ENCODE measurements around the gene AGPAT4.

Gene AGPAT4

GRCh38 chr6:161242779-161243693, 30.8 kb downstream of the AGPAT4 start:
- peak; percentile 94 for DNase-seq
- Histone ChIP-seq H3K56ac (ENCODE audit: low read length) (peak overlapping the region; percentile 43), H2BK120ac (ENCODE audit: low read depth, low read length) (no peak overlapping the region), H3K9ac (ENCODE audit: low read length) (no peak overlapping the region), H3K4me1 (ENCODE audit: control insufficient read depth, low read depth, low read length) (peaks cover 13% of the 10 kb centered on the region), H3K27me3 (ENCODE audit: insufficient read depth, low read length, poor library complexity) (no peaks in the 10 kb centered on the region), H3K79me1 (ENCODE audit: low read length) (peaks cover 38% of the 10 kb centered on the region), H4K5ac (ENCODE audit: low read length) (no peak overlapping the region), H3K36me3 (ENCODE audit: control insufficient read depth, insufficient read depth, low read length) (no peaks in the 10 kb centered on the region), H3K18ac (ENCODE audit: low read length) (no peak overlapping the region), H2BK15ac (replicated peaks; ENCODE audit: low read depth) (no peak overlapping the region), H2AK5ac (ENCODE audit: low read length) (no peak overlapping the region), H3K4ac (ENCODE audit: low read depth, low read length) (no peak overlapping the region), H3K79me2 (ENCODE audit: control insufficient read depth, insufficient read depth, low read length) (peaks cover 48% of the 10 kb centered on the region), H3K4me2 (ENCODE audit: low read length) (no peak overlapping the region), H3K4me3 (ENCODE audit: low read length) (no peak overlapping the region), H3K27ac (ENCODE audit: low read depth, low read length) (no peak overlapping the region), H3K23ac (ENCODE audit: low read length) (no peak overlapping the region), H4K8ac (ENCODE audit: low read depth, low read length) (no peak overlapping the region), H2BK5ac (ENCODE audit: low read length) (no peak overlapping the region)
- WGBS (ENCODE audit: extremely low coverage, insufficient coverage, low lambda C conversion rate), result no CpG with 5 or more reads among the region's 28 CpGs

DNA sequence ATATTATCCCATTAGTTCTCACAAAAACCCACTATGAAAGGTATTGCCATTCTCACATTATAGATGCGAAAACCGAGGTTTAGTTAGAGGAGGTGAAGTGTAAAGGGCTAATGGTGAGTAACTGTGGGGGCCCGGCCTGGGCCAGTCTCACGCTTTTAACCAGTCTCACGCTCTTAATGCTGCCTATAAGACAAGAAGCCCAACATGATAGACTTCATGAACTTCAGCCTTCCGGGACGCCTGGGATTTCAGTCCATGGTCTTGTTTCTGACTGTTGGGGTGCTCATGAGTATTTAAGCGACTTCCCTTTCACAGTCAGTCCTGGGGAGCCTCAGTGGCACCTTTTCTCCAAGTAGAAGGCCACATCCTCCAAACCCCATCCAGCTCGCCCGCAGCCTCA, 31.7 kb downstream of the AGPAT4 start:
- H3K27me3 ChIP-seq (ENCODE audit: insufficient read depth, low read length, poor library complexity), result no peaks in the 10 kb centered on the region
- H3K56ac ChIP-seq (ENCODE audit: low read length), result no peak overlapping the region
- H3K27ac ChIP-seq (ENCODE audit: low read depth, low read length), result no peak overlapping the region
- no peak overlapping the region for H2AK5ac ChIP-seq (ENCODE audit: low read length)
- no peak overlapping the region for H3K4me3 ChIP-seq (ENCODE audit: low read length)
- H4K5ac ChIP-seq (ENCODE audit: low read length), result no peak overlapping the region
- peaks cover 40% of the 10 kb centered on the region for H3K79me1 ChIP-seq (ENCODE audit: low read length)
- H3K18ac ChIP-seq (ENCODE audit: low read length), result no peak overlapping the region
- DNase-seq, result no peak
- H3K9ac ChIP-seq (ENCODE audit: low read length), result no peak overlapping the region
- H2BK15ac ChIP-seq (replicated peaks; ENCODE audit: low read depth), result no peak overlapping the region
- no peak overlapping the region for H4K8ac ChIP-seq (ENCODE audit: low read depth, low read length)
- no CpG with 5 or more reads among the region's 10 CpGs for WGBS (ENCODE audit: extremely low coverage, insufficient coverage, low lambda C conversion rate)
- no peak overlapping the region for H3K4ac ChIP-seq (ENCODE audit: low read depth, low read length)
- no peak overlapping the region for H2BK120ac ChIP-seq (ENCODE audit: low read depth, low read length)
- H3K79me2 ChIP-seq (ENCODE audit: control insufficient read depth, insufficient read depth, low read length), result peaks cover 50% of the 10 kb centered on the region
- H3K4me1 ChIP-seq (ENCODE audit: control insufficient read depth, low read depth, low read length), result peaks cover 13% of the 10 kb centered on the region
- H3K4me2 ChIP-seq (ENCODE audit: low read length), result no peak overlapping the region
- no peaks in the 10 kb centered on the region for H3K36me3 ChIP-seq (ENCODE audit: control insufficient read depth, insufficient read depth, low read length)
- H3K23ac ChIP-seq (ENCODE audit: low read length), result no peak overlapping the region
- H2BK5ac ChIP-seq (ENCODE audit: low read length), result no peak overlapping the region

- H3K18ac ChIP-seq (ENCODE audit: low read length), result no peak overlapping the region
- H3K27ac ChIP-seq (ENCODE audit: low read depth, low read length), result no peak overlapping the region
Observed at GRCh38 chr6:161239001-161239400, 34.9 kb downstream of the AGPAT4 start.

GRCh38 chr6:161238500-161238899, 35.4 kb downstream of the AGPAT4 start:
- no peak overlapping the region for H3K4me3 ChIP-seq (ENCODE audit: low read length)
- no peaks in the 10 kb centered on the region for H3K27me3 ChIP-seq (ENCODE audit: insufficient read depth, low read length, poor library complexity)
- no peak overlapping the region for H3K9ac ChIP-seq (ENCODE audit: low read length)
- peak; percentile 33 for DNase-seq
- H2BK120ac ChIP-seq (ENCODE audit: low read depth, low read length), result no peak overlapping the region
- H2AK5ac ChIP-seq (ENCODE audit: low read length), result no peak overlapping the region
- no peak overlapping the region for H3K4ac ChIP-seq (ENCODE audit: low read depth, low read length)
- no peak overlapping the region for H3K27ac ChIP-seq (ENCODE audit: low read depth, low read length)
- peaks cover 39% of the 10 kb centered on the region for H3K79me2 ChIP-seq (ENCODE audit: control insufficient read depth, insufficient read depth, low read length)
- no peak overlapping the region for H4K8ac ChIP-seq (ENCODE audit: low read depth, low read length)
- no peak overlapping the region for H3K18ac ChIP-seq (ENCODE audit: low read length)
- H3K4me1 ChIP-seq (ENCODE audit: control insufficient read depth, low read depth, low read length), result peaks cover 5% of the 10 kb centered on the region
- no CpG with 5 or more reads among the region's 5 CpGs for WGBS (ENCODE audit: extremely low coverage, insufficient coverage, low lambda C conversion rate)
- peaks cover 31% of the 10 kb centered on the region for H3K79me1 ChIP-seq (ENCODE audit: low read length)
- no peaks in the 10 kb centered on the region for H3K36me3 ChIP-seq (ENCODE audit: control insufficient read depth, insufficient read depth, low read length)
- H4K5ac ChIP-seq (ENCODE audit: low read length), result no peak overlapping the region
- no peak overlapping the region for H3K4me2 ChIP-seq (ENCODE audit: low read length)
- no peak overlapping the region for H3K23ac ChIP-seq (ENCODE audit: low read length)
- no peak overlapping the region for H2BK15ac ChIP-seq (replicated peaks; ENCODE audit: low read depth)
- H2BK5ac ChIP-seq (ENCODE audit: low read length), result no peak overlapping the region
- no peak overlapping the region for H3K56ac ChIP-seq (ENCODE audit: low read length)

More at GRCh38 chr6:161239001-161239400, 34.9 kb downstream of the AGPAT4 start:
- Histone ChIP-seq H2BK120ac (ENCODE audit: low read depth, low read length) (no peak overlapping the region), H3K23ac (ENCODE audit: low read length) (no peak overlapping the region), H4K8ac (ENCODE audit: low read depth, low read length) (no peak overlapping the region), H3K36me3 (ENCODE audit: control insufficient read depth, insufficient read depth, low read length) (no peaks in the 10 kb centered on the region), H3K56ac (ENCODE audit: low read length) (no peak overlapping the region), H3K4me3 (ENCODE audit: low read length) (no peak overlapping the region), H2AK5ac (ENCODE audit: low read length) (no peak overlapping the region), H3K27me3 (ENCODE audit: insufficient read depth, low read length, poor library complexity) (no peaks in the 10 kb centered on the region), H3K4ac (ENCODE audit: low read depth, low read length) (no peak overlapping the region), H2BK15ac (replicated peaks; ENCODE audit: low read depth) (no peak overlapping the region), H3K79me1 (ENCODE audit: low read length) (peaks cover 32% of the 10 kb centered on the region), H2BK5ac (ENCODE audit: low read length) (no peak overlapping the region), H3K4me2 (ENCODE audit: low read length) (no peak overlapping the region), H3K79me2 (ENCODE audit: control insufficient read depth, insufficient read depth, low read length) (peaks cover 41% of the 10 kb centered on the region), H3K4me1 (ENCODE audit: control insufficient read depth, low read depth, low read length) (peaks cover 10% of the 10 kb centered on the region), H4K5ac (ENCODE audit: low read length) (no peak overlapping the region), H3K9ac (ENCODE audit: low read length) (no peak overlapping the region)
- no peak for DNase-seq
- WGBS (ENCODE audit: extremely low coverage, insufficient coverage, low lambda C conversion rate), result no CpG with 5 or more reads among the region's 6 CpGs

DNA sequence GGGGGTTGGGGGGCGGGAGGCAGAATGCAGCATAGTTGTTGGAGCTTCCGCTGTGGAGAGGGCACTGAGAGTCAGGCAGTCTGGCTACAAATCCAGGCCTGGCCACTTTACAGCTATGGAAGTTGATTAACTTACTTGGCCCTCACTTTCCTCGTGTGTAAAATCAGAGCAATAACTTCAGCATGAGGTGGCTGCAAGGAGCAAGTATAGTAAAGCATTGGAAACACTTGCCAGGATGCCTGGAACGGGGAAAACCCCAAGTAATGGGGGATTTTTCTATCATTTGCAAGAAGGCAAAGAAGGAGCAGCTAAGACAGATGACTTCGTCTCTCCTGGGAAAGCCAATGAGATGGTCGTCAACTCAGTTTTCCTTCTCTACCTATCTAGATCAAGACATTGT, 35.8 kb downstream of the AGPAT4 start:
- Histone ChIP-seq H3K79me1 (ENCODE audit: low read length) (peaks cover 31% of the 10 kb centered on the region), H3K27ac (ENCODE audit: low read depth, low read length) (no peak overlapping the region), H3K36me3 (ENCODE audit: control insufficient read depth, insufficient read depth, low read length) (no peaks in the 10 kb centered on the region), H3K18ac (ENCODE audit: low read length) (no peak overlapping the region), H2AK5ac (ENCODE audit: low read length) (no peak overlapping the region), H3K4ac (ENCODE audit: low read depth, low read length) (no peak overlapping the region), H3K9ac (ENCODE audit: low read length) (no peak overlapping the region), H3K4me1 (ENCODE audit: control insufficient read depth, low read depth, low read length) (peaks cover 5% of the 10 kb centered on the region), H4K5ac (ENCODE audit: low read length) (no peak overlapping the region), H3K4me2 (ENCODE audit: low read length) (no peak overlapping the region), H3K23ac (ENCODE audit: low read length) (no peak overlapping the region), H3K4me3 (ENCODE audit: low read length) (no peak overlapping the region), H3K27me3 (ENCODE audit: insufficient read depth, low read length, poor library complexity) (no peaks in the 10 kb centered on the region), H2BK15ac (replicated peaks; ENCODE audit: low read depth) (no peak overlapping the region), H2BK120ac (ENCODE audit: low read depth, low read length) (no peak overlapping the region), H4K8ac (ENCODE audit: low read depth, low read length) (no peak overlapping the region), H3K79me2 (ENCODE audit: control insufficient read depth, insufficient read depth, low read length) (peaks cover 37% of the 10 kb centered on the region), H3K56ac (ENCODE audit: low read length) (no peak overlapping the region), H2BK5ac (ENCODE audit: low read length) (no peak overlapping the region)
- no peak for DNase-seq
- WGBS (ENCODE audit: extremely low coverage, insufficient coverage, low lambda C conversion rate), result no CpG with 5 or more reads among the region's 6 CpGs

Measured in mesendoderm (in vitro differentiated cells).